ENCODE data around the gene C14orf180. TPM values are rescaled to one million over a fixed set of nuclear protein-coding genes. Genes with fewer than 3 reads are reported as not detected.
A peak's percentile ranks its signal among the peaks of the same experiment; 100 is the strongest.

C14orf180 gene
- total RNA-seq, 1 donor from 2014 or later, result 44.1 TPM

DNA sequence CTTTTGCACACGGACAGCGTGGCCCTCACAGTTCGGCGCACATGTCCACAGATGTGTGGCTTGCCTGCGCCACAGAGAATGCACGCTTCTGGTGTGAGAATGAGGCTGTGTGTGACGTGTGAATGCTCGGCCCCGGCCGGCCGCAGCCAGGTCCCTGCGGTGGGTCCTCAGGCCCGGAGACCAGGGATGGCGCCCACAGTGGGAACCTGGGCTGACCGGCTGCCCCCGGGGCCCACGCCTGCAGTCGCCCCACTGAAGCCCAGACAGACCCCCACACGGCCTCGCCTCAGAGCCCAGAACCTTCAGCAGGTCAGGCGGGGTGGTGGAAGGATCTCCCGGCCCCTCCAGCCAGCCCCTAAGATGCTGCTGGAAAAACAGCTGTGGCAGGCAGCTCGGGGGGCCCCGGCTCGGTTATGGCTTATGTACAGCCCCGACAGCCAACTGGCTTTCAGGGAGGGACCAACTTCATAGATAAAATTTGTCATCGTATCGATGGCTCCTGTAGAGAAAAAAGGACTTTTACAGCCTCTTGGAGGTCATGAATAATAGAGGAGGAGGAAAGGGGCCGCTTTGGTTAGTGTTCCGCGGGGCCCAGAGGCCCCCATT lies 4.5 kb upstream of the C14orf180 start:
- peaks cover 49% of the 10 kb centered on the region for H3K4me1 ChIP-seq
- TF ChIP-seq, protein P1, sequence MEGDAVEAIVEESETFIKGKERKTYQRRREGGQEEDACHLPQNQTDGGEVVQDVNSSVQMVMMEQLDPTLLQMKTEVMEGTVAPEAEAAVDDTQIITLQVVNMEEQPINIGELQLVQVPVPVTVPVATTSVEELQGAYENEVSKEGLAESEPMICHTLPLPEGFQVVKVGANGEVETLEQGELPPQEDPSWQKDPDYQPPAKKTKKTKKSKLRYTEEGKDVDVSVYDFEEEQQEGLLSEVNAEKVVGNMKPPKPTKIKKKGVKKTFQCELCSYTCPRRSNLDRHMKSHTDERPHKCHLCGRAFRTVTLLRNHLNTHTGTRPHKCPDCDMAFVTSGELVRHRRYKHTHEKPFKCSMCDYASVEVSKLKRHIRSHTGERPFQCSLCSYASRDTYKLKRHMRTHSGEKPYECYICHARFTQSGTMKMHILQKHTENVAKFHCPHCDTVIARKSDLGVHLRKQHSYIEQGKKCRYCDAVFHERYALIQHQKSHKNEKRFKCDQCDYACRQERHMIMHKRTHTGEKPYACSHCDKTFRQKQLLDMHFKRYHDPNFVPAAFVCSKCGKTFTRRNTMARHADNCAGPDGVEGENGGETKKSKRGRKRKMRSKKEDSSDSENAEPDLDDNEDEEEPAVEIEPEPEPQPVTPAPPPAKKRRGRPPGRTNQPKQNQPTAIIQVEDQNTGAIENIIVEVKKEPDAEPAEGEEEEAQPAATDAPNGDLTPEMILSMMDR (IDR thresholded peaks at IDR 0.05; ENCODE audit: borderline replicate concordance), result no peak
- H3K27ac ChIP-seq (replicated peaks), result no peak overlapping the region
- intact Hi-C loops (cut with micrococcal nuclease), result no loop called here
- no peak overlapping the region for H3K4me3 ChIP-seq
- H3K9me3 ChIP-seq (replicated peaks), result no peaks in the 10 kb centered on the region
- H3K27me3 ChIP-seq (ENCODE audit: low read depth), result peaks cover 80% of the 10 kb centered on the region
- H3K36me3 ChIP-seq, result no peaks in the 10 kb centered on the region
- DNase-seq, result no peak

DNA sequence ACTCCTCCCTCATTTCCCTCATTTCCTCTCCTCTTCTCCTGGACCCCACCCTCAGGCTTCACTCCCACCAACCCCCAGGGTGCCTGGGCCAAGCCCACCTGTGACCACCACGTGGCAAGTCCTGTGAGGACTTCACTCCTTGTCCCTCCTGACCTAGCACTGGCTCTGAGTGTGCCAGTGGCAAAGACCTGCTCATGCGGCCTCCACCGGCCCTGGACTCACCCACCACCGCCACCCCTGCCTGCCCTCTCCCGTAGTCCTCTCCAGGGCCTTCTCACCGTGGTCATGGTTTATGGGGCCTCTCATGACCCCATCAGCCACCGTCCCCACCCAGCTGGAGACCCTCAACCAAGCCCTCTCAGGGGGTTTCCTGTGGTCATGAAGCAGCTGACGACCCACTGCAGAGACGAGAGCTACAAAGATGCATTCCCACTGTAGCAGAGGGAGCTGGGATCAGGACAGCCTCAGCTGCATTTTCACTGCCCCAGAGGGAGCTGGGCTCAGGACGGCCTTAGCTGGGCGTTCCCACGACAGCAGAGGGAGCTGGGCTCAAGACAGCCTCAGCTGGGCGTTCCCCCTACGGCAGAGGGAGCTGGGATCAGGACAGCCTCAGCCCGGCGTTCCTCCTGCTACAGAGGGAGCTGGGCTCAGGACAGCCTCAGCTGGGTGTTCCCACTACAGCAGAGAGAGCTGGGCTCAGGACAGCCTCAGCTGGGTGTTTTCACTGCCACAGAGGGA lies 3.2 kb upstream of the C14orf180 start:
- peak overlapping the region; percentile 27 for H3K27ac ChIP-seq (replicated peaks)

DNA sequence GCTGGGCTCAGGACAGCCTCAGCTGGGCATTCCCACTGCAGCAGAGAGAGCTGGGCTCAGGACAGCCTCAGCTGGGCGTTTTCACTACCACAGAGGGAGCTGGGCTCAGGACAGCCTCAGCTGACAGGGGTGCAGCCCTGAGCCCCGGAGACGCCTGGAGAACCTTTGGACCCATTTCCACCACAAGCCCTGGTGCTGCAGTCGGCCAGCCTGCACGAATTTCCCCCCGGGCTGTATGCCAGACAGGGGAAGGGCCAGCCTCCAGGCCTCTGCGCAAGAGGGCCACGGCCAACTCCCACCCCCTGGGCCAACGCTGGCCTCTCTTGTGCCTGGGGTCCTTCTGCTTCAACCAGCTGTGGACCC lies 2.6 kb upstream of the C14orf180 start:
- TF ChIP-seq, protein P1 (IDR thresholded peaks at IDR 0.05; ENCODE audit: borderline replicate concordance), result no peak
- peak overlapping the region; percentile 27 for H3K27ac ChIP-seq (replicated peaks)
- H3K27me3 ChIP-seq (ENCODE audit: low read depth), result peaks cover 66% of the 10 kb centered on the region
- H3K4me3 ChIP-seq, result no peak overlapping the region
- no peaks in the 10 kb centered on the region for H3K9me3 ChIP-seq (replicated peaks)
- DNase-seq, result no peak
- intact Hi-C loops (cut with micrococcal nuclease), result no loop called here
- no peaks in the 10 kb centered on the region for H3K36me3 ChIP-seq
- H3K4me1 ChIP-seq, result peaks cover 60% of the 10 kb centered on the region

More for the DNA sequence above, 3.2 kb upstream of the C14orf180 start:
- Histone ChIP-seq H3K4me1 (peaks cover 58% of the 10 kb centered on the region), H3K27me3 (ENCODE audit: low read depth) (peaks cover 66% of the 10 kb centered on the region), H3K4me3 (no peak overlapping the region), H3K9me3 (replicated peaks) (no peaks in the 10 kb centered on the region), H3K36me3 (no peaks in the 10 kb centered on the region)
- intact Hi-C loops (cut with micrococcal nuclease), result no loop called here
- DNase-seq, result no peak
- TF ChIP-seq, protein P1 (IDR thresholded peaks at IDR 0.05; ENCODE audit: borderline replicate concordance), result peak; percentile 34

DNA sequence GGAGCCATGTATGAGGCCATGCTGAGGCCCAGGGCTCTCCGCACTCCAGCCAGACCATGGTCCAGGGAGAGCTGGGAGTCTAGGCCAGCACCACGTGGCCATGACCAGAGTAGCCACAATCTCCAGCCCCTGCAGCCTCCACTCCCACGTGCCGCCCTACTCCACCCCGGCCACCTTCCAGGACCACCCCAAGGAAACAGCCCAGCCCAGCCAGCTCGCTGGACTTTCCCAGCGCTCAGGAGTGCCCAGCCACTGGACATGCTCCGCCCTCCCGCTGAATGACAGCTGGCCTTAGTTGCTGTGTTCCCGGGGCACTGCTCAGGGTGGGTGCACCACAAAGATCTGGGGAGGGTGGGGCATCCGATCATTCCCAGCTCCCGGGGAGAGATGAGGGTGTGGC lies 2.1 kb upstream of the C14orf180 start:
- H3K9me3 ChIP-seq (replicated peaks), result no peaks in the 10 kb centered on the region
- no peaks in the 10 kb centered on the region for H3K36me3 ChIP-seq
- H3K4me1 ChIP-seq, result peaks cover 60% of the 10 kb centered on the region
- H3K27me3 ChIP-seq (ENCODE audit: low read depth), result peaks cover 66% of the 10 kb centered on the region
- TF ChIP-seq, protein P1 (IDR thresholded peaks at IDR 0.05; ENCODE audit: borderline replicate concordance), result no peak
- intact Hi-C loops (cut with micrococcal nuclease), result no loop called here
- no peak overlapping the region for H3K4me3 ChIP-seq
- no peak overlapping the region for H3K27ac ChIP-seq (replicated peaks)
- DNase-seq, result no peak

DNA sequence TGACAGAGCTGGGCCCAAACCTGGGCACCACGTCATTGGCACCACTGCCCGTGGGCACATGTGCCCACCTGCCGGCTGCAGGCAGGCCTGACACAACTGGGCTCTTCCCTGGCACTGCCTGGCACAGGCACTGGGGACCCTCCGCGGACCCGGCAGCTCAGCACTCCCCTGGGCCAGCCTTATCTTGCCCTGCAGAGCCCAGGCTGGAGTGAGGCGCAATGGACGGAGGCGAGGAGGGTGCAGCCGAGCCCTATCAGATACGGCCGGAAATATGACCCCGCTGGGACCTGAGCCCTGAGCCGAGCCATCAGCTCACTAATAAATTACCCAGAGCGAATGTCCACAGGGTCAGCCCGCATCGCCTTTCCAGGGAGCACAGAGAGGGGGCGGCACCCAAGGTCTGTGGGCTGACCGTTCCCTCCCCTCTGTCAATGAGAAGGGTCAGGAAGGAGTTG lies 1.7 kb upstream of the C14orf180 start:
- H3K27me3 ChIP-seq (ENCODE audit: low read depth), result peaks cover 66% of the 10 kb centered on the region
- no peak overlapping the region for H3K27ac ChIP-seq (replicated peaks)
- no peaks in the 10 kb centered on the region for H3K9me3 ChIP-seq (replicated peaks)
- no peak for DNase-seq
- no peak overlapping the region for H3K4me3 ChIP-seq
- TF ChIP-seq, protein P1 (IDR thresholded peaks at IDR 0.05; ENCODE audit: borderline replicate concordance), result no peak
- H3K36me3 ChIP-seq, result no peaks in the 10 kb centered on the region
- peaks cover 61% of the 10 kb centered on the region for H3K4me1 ChIP-seq
- intact Hi-C loops (cut with micrococcal nuclease), result no loop called here
